EH (cell line): ENCODE results near the gene RHOT2.
"Not testable (repeated sequence)": the region's sequence is repeated elsewhere in the genome, so short reads cannot be mapped to it uniquely, and the experiment has no call there.

Experiments
- DNase-seq: peaks from one replicate; pipeline ENCODE4 v3.0.0-alpha.2; 2015; ENCODE audit warnings: low read depth

Gene RHOT2

DNA sequence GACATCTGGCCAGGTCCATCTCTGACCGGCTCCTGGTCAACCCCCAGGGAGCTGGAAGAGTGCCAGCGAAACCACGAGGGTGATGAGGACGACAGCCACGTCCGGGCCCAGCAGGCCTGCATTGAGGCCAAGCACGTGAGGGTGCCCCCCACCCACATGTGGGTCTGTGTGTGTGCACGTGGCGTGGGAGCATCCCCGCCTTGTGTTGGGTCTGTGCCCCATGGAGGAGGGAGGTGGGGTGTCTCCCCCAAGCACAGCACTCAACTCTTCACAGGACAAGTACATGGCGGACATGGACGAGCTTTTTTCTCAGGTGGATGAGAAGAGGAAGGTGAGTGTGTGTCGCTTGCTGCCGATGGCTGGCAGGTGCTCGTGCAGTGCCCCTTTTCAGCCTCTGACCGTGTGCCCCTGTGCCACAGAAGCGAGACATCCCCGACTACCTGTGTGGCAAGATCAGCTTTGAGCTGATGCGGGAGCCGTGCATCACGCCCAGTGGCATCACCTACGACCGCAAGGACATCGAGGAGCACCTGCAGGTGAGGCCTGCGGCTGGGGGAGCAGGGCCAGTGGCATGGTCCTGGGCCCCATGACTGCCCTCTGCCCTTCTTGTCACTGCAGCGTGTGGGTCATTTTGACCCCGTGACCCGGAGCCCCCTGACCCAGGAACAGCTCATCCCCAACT, 14.0 kb downstream of the RHOT2 start:
- DNase-seq = peak; percentile 22

DNA sequence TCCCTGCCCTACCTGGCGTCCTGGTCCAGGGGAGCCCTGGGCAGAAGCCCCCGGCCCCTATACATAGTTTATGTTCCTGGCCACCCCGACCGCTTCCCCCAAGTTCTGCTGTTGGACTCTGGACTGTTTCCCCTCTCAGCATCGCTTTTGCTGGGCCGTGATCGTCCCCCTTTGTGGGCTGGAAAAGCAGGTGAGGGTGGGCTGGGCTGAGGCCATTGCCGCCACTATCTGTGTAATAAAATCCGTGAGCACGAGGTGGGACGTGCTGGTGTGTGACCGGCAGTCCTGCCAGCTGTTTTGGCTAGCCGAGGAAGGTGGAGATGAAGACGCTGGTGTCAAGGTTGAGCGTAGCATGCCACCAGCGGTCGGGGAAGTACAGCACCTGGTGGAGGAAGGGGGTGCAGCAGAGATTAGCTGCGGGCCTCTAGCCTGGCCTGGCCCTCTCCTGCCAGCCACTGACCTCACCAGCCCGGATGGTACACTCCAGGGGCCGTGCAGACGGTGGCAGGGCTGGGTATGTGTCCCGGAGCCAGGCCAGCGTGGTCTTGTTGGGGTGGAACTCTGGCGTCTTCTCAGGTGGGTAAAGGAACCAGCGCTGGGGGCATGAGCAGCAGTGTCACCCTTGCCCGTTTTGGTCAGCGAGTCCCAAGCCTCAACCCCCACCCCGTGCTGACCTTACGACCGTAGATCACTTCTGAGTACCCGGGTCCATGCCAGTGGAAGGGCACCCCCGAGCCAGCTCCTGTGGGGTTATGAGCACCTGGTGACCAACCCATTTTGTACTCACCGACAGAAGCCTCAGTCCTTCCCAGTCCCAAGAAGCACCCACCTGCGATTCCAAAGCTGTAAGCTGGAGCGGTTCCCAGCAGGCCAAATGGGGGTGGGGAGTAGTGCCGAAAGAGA, 14.8 kb downstream of the RHOT2 start:
- DNase-seq = no peak

DNA sequence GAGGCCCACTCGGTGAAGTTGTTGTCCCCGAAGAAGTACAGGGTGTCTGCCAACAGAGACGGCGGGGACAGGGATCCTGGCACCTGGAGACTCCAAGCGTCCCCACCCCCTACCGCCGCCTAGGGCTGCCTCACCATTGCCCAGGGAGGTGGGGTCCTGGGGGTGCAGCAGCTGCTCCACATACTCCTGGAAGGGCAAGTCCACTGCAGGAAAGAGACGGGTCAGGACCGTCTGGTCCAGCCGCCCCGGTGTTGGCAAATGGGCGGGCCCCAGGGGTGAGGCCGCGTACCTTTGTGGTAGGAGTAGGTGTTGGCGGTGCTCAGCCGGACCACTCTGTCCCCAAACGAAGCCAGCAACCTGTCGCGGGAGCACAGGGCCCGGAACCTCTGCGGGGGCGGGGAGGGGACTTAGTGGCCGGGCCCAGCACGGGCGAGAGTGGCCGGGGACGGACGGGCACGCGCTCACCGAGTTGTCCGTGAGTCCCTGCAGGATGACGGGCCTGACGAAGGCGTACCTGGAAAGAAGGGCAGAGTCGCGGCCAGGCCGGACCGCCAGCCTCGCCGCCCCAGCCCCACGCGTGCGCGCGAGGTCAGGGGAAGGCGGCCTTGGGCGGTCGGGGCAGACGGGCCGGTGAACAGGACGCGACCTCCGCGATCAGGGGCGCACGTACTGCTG, 15.6 kb downstream of the RHOT2 start:
- DNase-seq = no peak

DNA sequence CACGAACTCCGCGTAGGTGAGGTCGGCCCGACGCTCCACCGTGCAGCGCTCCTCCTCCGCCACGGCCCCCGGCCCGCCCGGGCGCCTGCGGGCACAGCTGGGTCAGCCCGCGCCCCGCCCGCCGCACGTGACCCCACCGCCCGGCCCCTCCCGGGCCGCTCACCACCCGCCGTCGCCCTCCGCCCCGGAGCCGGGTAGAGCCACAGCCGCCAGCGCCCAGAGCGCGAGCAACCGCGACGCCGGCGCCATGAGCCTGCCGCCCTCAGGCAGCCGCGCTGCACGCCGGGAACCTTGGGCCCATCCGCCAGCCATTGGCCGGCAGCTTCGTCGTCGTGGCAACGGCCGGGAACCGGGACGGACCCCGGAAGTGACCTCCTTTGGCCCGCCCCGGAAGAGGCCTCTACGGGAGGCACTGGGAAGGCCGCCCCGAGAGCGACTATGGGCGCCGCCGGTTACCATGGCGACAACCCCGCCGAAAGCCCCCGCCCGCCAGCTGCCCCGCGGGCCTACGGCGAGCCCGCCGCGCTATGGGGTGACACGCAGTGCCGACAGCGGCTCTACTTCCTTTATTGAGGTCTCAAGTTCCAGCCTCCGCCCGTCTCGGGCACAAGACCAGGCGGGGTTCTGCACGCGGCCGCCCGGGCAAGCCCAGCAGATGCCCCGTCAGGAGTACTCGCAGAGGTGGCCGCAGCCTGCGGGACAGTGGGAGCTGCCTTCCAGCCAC, 16.3 kb downstream of the RHOT2 start, which contains the start of gene JMJD8:
Gene JMJD8 (minus strand): TSS at position 264 of the 724 bp plus-strand sequence. CDS start 15 bp downstream, at position 249.
- peak; percentile 96 for DNase-seq

DNA sequence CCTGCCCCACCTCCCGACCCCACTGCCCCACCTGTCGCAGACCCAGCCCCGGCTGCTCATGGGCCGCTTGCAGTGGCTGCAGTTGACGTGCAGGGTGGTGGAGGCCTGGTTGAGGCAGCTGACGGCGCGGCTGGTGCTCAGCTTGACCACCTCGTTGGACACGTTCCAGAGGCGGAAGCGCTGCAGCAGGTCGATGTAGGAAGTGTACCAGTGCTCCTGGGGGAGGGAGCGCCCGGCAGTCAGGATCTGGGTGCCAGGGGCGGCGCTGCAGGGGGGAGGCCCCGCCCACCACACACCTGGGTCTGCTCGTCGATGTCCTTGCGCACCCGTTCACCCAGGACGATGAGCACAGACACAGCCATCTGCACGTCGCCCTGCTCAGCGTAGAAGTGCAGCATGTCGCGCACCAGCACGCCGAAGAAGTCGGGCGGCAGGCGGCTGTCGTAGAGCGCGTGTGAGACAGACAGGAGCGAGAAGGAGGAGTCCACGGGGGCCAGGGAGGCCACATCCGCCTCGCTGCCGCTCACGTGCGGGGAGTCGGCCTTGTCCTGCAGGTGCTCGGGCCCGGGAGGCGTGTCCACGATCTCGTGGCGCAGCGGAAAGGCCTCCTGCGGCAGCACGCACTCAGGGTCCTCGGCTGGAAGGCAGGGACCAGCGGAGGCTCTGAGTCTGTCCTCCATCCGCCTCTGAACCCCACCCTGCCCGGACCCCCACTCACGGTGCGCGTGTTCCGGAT, 17.2 kb downstream of the RHOT2 start:
- DNase-seq = no peak

DNA sequence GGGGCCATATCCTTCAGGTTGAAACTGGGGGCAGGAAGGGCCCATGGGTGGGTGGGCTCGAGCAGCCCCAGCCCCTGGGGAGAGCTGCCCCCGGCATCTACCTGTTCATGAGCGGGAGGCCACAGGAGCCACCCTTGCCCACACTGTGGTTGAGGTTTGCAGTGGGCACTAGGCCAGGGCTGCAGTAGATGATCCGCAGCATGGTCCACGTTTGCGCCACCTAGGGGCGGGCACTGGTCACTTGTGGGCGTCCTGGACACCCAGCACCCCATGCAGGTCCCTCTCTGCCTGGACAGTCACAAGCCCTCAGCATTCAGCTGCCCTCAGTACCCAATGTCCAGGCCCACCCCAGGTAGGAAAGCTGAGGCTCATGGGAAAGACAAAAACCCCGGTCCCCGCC, 18.0 kb downstream of the RHOT2 start:
- peak; percentile 48 for DNase-seq

DNA sequence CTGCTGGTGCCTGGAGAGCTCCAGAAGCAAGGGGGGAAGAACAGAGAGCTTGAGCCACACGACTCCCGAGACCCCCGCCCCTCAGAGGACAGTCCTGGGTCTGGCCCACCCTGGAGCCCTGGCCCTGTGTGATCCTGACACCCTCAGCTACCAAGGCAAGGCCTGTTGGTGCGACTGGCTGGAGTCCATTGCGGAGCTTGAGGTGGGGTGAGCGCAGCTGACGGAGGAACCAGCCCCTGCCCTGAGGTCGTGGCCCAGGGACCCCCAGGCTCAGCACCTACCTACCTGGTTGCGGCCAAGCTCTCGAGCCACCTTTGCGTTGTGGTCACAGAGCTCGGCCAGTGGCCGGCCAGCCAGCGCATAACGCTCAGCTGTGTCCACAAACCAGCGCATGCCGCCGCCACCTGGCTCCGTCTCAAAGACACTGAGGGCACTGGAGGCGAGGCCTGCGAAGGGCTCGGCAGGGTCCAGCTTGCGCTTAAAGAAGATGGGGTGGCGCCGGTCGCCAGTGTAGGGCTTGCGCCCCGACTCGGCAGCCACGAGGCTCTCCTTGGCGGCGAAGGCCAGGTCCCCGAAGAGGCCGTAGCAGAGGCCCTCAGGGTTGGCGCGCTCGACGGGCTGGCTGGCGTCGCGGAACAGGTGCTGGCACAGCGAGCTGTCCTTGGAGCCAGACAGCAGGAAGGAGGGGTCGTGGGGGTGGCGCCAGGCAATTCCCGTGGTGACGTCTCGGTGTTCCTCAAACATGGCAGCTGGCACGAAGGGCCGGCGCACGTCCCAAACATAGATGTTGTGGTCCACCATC, 18.7 kb downstream of the RHOT2 start:
- DNase-seq = no peak

DNA sequence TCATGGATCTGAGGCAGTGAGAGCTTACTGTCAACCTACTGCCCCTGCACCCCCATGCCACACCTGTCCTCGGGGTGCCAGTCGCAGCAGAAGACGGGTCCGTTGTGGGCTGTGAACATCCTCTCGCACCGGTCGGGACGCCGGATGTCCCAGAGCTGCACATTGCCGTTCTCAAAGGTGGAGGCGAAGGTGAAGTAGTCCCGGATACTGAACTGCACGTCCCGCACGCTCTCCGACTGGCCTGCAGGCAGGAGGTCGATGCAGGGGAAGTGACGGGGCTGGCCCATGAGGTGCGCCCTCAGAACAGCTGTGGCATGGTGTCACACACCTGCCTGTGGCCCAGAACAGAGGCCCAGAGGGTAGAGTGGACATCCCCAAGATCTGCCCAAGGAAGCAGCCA, 19.6 kb downstream of the RHOT2 start:
- no peak for DNase-seq

DNA sequence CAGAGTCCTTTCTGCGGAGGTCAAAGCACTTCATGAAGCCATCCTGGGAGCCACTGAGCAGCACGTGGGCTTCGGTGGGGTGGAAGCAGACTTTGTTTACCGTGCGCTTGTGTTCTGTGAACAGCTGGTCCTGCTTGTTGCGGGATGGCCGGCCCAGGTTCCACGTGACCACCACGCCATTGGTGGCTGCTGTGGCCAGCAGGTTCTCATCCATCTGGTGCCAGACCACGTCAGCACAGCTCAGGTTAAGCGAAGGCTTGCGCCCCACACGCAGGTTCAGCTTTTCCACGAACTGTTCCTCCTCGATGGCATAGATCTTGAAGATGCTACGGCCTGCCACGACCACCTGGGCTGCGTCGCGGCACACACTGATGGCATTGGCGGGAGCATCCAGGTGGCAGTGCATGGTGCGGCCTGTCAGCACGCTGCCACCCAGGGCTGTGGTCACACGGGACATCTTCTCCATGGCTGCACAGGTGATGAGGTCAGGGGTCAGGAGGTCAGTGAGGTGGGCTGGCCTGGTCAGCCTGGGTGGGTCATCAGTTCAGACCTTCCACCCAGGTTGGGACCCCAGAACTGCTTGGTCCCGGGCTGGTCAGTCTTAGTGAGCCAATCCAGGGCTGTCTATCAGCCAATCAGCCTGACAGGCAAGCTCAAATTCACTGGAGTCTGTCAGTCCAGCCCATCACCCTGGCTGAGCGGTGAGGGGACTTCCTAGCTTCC, 21.4 kb downstream of the RHOT2 start:
- DNase-seq = no peak

DNA sequence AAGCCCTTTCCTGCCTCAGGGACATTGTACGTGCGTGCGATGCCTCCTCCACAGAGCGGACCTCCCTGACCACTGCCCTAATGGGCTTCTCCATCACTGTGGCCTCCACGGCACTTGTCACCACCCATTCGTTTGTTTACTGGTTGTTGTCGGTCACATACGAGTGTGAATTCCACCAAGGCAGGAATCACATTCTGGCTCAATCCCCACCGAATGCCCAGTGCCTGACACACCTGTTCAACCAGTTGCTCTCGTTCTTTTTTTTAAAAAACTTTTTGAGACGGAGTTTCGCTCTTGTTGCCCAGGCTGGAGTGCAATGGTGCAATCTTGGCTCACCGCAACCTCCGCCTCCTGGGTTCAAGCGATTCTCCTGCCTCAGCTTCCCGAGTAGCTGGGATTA, 23.3 kb downstream of the RHOT2 start:
- not testable (repeated sequence) for DNase-seq

DNA sequence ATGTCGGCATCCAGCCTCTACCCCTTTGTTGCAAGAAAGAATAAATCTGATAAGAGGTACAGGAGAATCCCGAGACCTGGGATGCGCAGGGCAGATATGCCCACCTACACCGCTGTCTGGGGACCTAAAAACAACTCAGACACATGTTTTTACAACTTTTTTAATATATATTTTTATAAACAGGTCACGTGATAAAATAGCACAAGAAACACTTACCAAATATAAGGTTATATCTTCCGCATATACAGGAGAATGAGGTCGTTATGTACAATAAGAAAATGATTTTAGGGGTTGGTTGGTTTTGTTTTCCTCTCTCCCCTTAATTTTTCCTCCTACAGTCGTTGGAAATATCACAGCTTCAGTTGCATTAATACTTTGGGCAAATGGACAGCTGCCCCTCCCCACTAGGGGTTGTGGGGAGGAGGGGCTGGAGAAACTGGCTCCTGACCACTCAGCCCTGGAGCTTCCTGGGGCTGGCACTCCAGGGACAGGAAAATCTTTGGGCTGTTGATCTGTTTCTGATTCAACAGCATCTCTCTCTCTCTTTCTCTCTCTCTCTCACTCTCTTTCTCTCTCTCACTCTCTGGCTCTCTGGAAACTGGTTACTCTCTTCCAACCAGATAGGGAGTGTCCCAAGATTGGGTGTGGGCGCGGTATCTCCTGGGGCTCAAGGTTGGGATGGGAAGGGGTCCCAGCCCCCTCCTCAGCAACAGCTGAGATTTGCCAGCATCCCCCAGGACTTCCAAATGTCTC, 24.6 kb downstream of the RHOT2 start:
- no peak for DNase-seq

DNA sequence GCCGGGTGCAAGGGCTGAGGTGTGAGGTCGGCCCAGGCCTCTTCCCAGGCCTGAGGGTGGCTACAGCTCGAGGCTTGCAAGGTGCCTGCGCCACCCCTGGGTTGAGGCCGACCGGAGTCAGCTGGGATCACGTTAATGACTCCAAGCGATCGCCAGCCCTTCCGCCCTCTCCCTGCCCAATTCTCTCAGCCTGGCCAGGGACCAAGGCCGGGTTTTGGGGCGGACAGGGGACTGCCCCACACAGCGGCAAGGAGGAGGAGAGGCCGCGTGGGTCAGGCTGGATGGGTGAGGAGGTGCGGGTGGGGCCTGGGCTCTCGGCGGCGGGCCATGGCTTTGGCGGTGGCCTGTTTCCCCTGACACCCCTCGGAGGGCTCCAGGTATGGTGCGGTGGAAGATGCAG, 25.4 kb downstream of the RHOT2 start:
- DNase-seq = no peak

DNA sequence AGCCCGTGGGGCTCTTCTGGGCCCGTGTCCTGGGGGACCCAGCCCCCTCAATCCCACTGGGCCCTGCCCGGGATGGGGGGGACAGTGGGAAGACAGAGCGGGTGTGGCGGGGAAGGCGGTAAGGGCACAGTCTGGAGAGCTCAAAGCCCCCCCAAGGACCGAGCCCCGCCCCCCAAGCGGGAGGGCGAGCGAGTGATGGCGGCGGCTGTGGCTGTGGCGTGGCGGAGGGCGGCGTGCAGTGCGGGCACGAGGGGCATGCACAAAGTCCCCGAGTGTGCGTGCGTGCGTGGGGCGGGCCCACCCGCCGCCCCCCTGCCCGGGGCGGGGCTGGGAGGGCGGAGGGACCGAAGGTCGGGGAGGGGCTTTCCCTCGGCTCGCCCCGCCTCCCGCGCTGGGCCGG, 25.8 kb downstream of the RHOT2 start:
- no peak for DNase-seq

DNA sequence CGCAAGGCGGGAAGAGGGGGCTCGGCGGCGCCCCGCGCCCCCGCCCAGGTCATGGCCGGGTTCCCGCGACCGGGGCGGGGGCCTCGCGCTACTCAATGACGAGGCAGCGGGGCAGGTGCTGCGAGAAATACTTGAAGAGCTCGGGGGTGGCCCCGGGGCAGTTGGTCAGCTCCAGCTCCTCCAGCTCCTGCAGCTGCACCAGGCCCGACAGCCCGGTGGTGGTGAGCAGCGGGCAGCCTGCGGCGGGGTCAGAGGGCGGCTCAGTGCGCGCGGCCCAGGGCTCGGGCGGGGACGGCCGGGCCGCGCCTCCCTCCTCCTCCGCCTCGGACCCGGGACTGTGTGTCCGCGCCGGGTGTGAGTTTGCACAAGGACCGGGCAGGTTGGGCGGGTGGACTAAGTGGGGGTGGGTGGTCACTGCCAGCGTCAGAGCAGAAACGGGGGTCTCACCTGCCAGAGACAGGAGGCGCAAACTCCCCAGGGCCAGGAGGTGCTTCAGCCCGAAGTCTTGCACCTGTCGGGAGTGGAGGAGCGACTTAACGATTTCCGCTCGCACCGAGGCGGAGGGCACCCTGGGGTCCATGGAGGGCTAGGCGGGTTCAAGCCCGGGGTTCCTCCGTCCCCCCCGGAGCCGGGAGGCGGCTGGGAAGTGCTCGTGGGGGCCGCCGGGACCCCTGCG, 26.4 kb downstream of the RHOT2 start:
- DNase-seq = no peak

DNA sequence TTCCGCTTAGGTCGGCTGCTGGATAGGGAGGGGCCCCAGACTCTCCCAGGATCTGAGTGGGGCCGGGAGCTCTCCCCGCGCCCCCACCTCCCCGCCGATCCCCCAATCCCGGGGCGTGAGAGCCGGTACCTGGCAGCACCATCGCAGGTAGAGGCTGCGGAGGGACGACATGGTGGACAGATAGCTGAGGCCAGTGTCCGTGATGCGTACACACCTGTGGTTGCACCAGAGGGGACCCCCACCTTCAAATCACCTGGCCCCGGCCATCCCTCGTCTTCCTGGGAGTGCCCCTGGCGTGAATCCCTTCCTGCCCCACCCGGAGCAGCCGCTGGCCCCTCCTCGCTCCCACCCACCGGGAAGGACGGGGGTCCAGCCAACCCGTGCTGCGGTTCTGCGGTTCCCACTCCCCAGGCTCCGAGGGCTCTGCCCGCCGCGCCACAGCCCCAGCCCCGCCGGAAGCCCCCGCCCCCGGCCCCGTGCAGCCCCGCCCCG, 27.0 kb downstream of the RHOT2 start:
- DNase-seq = no peak

DNA sequence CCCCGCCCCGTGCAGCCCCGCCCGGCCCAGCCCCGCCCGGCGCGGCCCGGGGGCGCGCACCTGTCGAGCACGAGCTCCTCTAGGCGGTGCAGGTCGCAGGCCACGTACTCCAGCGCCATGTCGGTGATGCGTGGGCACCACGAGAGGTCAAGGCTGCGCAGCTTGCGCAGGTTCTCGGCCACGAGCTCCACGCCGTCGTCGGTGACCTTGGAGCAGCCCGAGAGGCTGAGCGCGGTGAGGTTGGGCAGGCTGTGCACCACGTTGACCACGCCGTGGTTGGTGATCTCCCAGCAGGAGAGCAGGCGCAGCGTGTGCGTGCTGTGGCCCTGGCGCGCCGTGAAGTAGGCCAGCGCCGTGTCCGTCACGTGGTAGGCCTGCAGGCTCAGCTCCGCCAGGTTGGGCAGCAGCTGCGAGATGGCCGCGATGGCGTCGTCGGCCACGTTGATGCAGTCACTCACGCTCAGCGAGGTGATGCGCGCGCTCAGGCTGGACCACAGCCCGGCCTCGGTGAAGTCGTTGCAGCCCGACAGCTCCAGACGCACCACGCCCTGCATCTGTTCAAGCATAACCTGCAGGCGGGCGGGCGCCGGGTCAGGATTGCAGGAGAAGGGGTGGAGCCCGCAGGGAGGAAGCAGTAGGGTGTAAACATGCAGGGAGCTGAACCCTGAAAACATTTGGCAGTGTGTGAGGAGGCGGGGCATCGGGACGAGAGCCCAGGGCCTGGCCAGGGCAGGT, 27.6 kb downstream of the RHOT2 start:
- DNase-seq = no peak

DNA sequence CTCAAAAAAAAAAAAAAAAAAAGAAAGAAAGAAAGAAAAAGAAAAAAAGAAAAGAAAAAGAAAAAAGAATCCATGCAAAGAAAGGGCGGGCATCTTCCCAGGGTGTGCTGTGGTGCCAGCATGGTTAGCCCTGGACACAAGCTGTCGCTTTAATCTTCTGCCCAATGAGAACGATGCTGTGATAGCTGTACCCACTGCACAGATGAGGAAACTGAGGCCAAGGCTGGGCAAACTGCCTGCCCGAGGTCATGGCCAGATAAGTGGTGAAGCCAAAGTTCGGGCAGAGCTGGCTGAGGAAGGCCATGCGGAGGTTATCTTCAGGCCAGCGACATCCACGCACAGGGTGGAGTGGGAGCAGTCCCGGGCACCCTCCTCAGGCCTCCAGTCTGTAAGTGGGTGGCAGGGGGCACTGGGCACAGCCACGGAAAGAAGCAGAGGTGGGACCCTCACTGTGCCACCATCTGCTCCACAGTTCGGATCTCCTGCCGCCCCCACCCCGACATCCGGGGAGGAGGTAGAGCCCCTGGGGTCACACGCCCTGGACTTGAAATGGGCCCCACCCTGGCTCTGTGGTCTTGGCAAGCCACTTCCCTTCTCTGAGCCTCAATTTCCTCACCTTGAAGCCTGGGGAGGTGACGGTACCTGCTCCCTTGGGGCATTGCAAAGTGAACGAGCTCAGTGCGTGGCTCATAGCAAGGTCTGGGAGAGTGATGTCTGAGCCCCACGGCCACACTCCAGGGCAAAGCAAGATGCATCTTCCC, 31.2 kb downstream of the RHOT2 start:
- DNase-seq = no peak
